ENCODE data around the gene GPC2. TPM values are rescaled to one million over a fixed set of nuclear protein-coding genes. Genes with fewer than 3 reads are reported as not detected.
"Not testable (repeated sequence)": the region's sequence is repeated elsewhere in the genome, so short reads cannot be mapped to it uniquely, and the experiment has no call there.

GPC2 gene
- polyA plus RNA-seq, 2 of the 4 experiments (the other 2 are of a cell fraction), result 1.1 to 2.9 TPM

DNA sequence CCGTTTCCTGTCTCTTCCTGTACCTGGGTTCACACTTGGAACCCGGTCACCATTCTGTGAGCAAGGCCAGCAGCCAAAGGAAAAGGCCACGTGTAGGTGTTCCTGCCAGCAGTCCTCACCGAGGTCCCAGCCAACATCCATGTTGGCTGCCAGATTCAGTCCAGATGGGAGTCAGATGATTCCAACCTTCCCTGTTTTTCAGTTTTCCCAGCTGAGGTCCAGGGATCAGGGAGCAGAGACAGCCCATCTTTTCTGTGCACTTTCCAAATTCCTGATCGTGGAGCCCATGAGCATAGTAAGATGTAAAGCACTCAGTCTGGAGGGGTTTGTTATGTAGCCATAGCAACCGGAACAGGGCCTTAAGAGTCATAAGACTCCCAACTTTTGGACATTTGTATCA, 38.7 kb upstream of the GPC2 start:
- ChIA-PET CTCF (interaction anchor here (2.1 to 6.8 kb wide), 2 partner anchors 21 to 83 kb away, joined by 7 to 58 read pairs; no protein-coding TSS in a partner anchor), POLR2A (no interaction called here)
- Histone ChIP-seq H3K27ac (no peak overlapping the region), H3K9me3 (no peaks in the 10 kb centered on the region), H3K4me3 (no peak overlapping the region), H3K4me1 (no peaks in the 10 kb centered on the region), H3K4me2 (no peak overlapping the region)
- WGBS (ENCODE audit: missing lambda C conversion rate), result 87% methylated on average over 6 of the region's 6 CpGs
- DNase-seq (ENCODE audit: low read depth in 1 of 2, low spot score in 1 of 2) (no peak), FAIRE-seq (no peak), ATAC-seq (no peak)
- TF ChIP-seq HOXB5 (CRISPR knock-in tag; IDR thresholded peaks at IDR 0.05) (no peak), KDM5A (IDR thresholded peaks at IDR 0.05) (no peak), JUNB (IDR thresholded peaks at IDR 0.05) (no peak), RNF2 (IDR thresholded peaks at IDR 0.05; ENCODE audit: borderline replicate concordance, low read depth) (no peak), JUN (IDR thresholded peaks at IDR 0.05) (no peak), HOXB13 (CRISPR knock-in tag; IDR thresholded peaks at IDR 0.05; ENCODE audit: low read depth) (no peak), KDM1A (IDR thresholded peaks at IDR 0.05; ENCODE audit: low read depth) (no peak), USF2 (IDR thresholded peaks at IDR 0.05) (no peak), TFCP2L1 (CRISPR knock-in tag; IDR thresholded peaks at IDR 0.05) (no peak), RARB (CRISPR knock-in tag; IDR thresholded peaks at IDR 0.05) (no peak), SREBF2 (IDR thresholded peaks at IDR 0.05) (no peak), CBX8 (IDR thresholded peaks at IDR 0.05) (no peak), SMC3 (IDR thresholded peaks at IDR 0.05) (no peak), FOSB (CRISPR knock-in tag; IDR thresholded peaks at IDR 0.05) (no peak), CBX2 (IDR thresholded peaks at IDR 0.05; ENCODE audit: borderline replicate concordance, low read depth) (no peak)
- TF ChIP-seq, protein P1, sequence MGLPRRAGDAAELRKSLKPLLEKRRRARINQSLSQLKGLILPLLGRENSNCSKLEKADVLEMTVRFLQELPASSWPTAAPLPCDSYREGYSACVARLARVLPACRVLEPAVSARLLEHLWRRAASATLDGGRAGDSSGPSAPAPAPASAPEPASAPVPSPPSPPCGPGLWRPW (IDR thresholded peaks at IDR 0.05), result no peak
- TF ChIP-seq, protein P2, sequence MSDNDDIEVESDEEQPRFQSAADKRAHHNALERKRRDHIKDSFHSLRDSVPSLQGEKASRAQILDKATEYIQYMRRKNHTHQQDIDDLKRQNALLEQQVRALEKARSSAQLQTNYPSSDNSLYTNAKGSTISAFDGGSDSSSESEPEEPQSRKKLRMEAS (IDR thresholded peaks at IDR 0.05), result no peak

DNA sequence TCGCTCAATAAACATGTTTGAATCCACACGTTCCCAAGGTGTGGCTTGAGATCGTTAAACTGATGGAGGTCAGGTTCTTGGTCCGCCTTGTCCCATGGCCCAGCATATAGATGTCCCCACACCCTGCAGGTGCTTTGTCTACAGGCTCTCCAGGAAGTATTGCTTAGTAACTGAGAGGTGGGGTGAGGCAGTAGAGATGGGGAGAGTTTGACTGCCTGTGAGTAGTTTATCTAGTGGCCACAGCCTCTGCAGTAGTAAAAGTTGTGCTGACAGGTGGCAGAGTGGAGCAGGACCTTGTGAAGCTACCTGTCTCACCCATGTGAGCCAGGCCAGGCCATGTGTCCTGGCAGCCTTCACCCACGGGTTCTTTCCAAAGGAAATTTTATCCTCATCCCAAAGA, 37.2 kb upstream of the GPC2 start:
- FAIRE-seq; POLR2A ChIA-PET; H3K4me3 ChIP-seq; H3K27ac ChIP-seq; ATAC-seq; H3K4me2 ChIP-seq; H3K9me3 ChIP-seq; H3K4me1 ChIP-seq; DNase-seq (ENCODE audit: low read depth in 1 of 2, low spot score in 1 of 2): not testable (repeated sequence)
- CTCF ChIA-PET, result interaction anchor here (6.8 kb wide), 1 partner anchor 82 kb away, joined by 58 read pairs; no protein-coding TSS in a partner anchor
- WGBS (ENCODE audit: missing lambda C conversion rate), result 60% methylated on average over 5 of the region's 5 CpGs

GRCh38 chr7:100213672-100214071, 36.5 kb upstream of the GPC2 start:
- 61% methylated on average over 6 of the region's 6 CpGs for WGBS (ENCODE audit: missing lambda C conversion rate)
- H3K9me3 ChIP-seq, result no peaks in the 10 kb centered on the region
- FAIRE-seq, result no peak
- TF ChIP-seq JUN (IDR thresholded peaks at IDR 0.05), result no peak
- TF ChIP-seq FOSL2 (IDR thresholded peaks at IDR 0.05), result no peak
- TF ChIP-seq FOSL2 (CRISPR knock-in tag; IDR thresholded peaks at IDR 0.05), result no peak
- TF ChIP-seq PHF8 (IDR thresholded peaks at IDR 0.05; ENCODE audit: borderline replicate concordance, low read depth), result no peak
- no peak for TF ChIP-seq HEYL (CRISPR knock-in tag; IDR thresholded peaks at IDR 0.05)
- no peak for TF ChIP-seq CBX2 (IDR thresholded peaks at IDR 0.05; ENCODE audit: borderline replicate concordance, low read depth)
- TF ChIP-seq, protein P3, sequence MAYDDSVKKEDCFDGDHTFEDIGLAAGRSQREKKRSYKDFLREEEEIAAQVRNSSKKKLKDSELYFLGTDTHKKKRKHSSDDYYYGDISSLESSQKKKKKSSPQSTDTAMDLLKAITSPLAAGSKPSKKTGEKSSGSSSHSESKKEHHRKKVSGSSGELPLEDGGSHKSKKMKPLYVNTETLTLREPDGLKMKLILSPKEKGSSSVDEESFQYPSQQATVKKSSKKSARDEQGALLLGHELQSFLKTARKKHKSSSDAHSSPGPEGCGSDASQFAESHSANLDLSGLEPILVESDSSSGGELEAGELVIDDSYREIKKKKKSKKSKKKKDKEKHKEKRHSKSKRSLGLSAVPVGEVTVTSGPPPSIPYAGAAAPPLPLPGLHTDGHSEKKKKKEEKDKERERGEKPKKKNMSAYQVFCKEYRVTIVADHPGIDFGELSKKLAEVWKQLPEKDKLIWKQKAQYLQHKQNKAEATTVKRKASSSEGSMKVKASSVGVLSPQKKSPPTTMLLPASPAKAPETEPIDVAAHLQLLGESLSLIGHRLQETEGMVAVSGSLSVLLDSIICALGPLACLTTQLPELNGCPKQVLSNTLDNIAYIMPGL (CRISPR knock-in tag; IDR thresholded peaks at IDR 0.05; ENCODE audit: borderline replicate concordance), result no peak
- no peak for TF ChIP-seq EHMT2 (IDR thresholded peaks at IDR 0.05; ENCODE audit: low read depth)
- TF ChIP-seq FOXS1 (CRISPR knock-in tag; IDR thresholded peaks at IDR 0.05), result no peak
- H3K27ac ChIP-seq, result no peak overlapping the region
- ATAC-seq, result no peak
- no peak overlapping the region for H3K4me2 ChIP-seq
- CTCF ChIA-PET, result interaction anchor here (1.0 to 6.8 kb wide), 2 partner anchors 16 to 81 kb away, joined by 3 to 58 read pairs; no protein-coding TSS in a partner anchor
- no peak overlapping the region for H3K4me3 ChIP-seq
- no peak for DNase-seq (ENCODE audit: low read depth in 1 of 2, low spot score in 1 of 2)
- H3K4me1 ChIP-seq, result no peaks in the 10 kb centered on the region
- POLR2A ChIA-PET, result no interaction called here
